ENCODE results near the gene FHL5.

The FHL5 gene

DNA sequence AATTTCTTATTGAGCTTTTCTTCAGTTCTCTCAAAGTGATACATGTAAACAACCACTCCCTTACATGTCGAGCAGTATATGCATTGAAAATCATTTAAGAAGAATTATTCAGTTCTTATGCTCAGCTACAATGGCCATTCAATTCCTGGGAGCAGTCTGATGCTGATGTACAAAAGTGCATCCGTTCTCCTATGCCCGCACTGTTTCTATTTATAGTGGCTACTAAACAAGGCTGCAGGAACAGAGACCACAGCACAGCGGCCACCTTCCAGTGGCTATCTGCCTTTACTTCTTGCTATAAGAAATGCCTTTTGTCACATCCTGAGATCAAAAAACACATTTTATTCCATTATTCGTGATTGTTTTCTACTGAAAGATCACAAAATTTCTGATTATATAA is 82.2 kb downstream of the FHL5 start:
- H3K9me3 Mint-ChIP-seq = no peaks in the 10 kb centered on the region
- no peak overlapping the region for H3K27ac Mint-ChIP-seq
- no peaks in the 10 kb centered on the region for H3K4me1 Mint-ChIP-seq
- no peaks in the 10 kb centered on the region for H3K36me3 Mint-ChIP-seq
- H3K27me3 Mint-ChIP-seq = peaks cover 12% of the 10 kb centered on the region
- H3K4me3 Mint-ChIP-seq = no peak overlapping the region

DNA sequence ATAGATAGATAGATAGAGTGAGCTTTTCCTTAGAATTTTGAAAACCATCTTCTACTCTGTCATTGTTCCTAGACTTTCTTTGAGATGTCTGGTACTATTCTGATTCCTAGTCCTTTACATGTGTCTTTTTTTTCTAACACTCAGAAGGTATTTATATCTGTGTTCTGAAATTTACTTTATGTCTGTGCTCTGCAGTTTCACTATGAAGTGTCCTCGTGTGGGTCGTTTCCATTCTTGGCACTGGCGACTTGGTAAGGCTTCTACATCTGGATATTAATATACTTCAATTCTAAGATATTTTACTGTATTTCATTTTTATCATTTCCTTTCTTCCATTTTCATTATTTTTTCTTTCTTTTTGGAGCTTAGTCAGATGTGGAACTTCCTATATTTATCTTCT is 87.0 kb downstream of the FHL5 start:
- Mint-ChIP-seq H3K27ac (no peak overlapping the region), H3K36me3 (no peaks in the 10 kb centered on the region), H3K9me3 (no peaks in the 10 kb centered on the region), H3K4me3 (no peak overlapping the region), H3K4me1 (no peaks in the 10 kb centered on the region), H3K27me3 (peaks cover 12% of the 10 kb centered on the region)

DNA sequence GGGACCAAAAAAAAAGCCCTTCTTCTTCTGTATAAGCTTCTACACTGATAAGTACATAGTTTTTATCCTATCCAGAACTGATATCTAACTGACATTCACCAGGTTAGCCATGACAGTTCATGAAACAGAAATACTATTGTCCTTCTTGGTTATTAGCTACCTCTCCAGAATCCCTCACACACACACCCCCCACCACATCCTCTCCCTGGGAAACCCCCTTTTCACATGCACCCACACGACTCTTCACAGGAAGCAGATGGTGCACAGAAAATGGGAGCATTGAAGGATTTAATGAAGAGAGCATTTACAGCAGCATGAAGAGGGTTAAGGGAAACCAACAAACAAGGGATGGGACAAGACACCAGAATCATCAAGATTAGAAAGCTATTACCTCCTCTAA is 88.9 kb downstream of the FHL5 start:
- Mint-ChIP-seq H3K27ac (no peak overlapping the region), H3K27me3 (peaks cover 13% of the 10 kb centered on the region), H3K4me3 (no peak overlapping the region), H3K9me3 (no peaks in the 10 kb centered on the region), H3K36me3 (no peaks in the 10 kb centered on the region), H3K4me1 (no peaks in the 10 kb centered on the region)

DNA sequence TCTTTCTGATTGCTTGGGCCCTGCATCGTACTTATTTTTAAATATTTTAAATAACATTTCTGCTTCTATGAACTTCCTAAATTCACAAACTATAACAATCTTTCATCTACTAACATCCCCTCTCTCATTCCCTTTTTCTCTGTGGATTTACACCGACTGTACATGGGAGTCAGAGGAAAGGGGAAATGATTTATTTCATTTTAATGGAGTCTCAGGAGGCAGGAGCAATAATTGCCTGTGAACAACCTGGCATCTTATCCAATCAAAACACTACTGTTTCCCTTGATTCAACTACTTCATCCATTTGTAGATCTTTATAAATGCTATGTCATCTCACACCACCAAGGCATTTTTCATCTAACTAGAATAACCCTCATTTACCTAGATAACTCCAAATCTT is 89.6 kb downstream of the FHL5 start:
- H3K36me3 Mint-ChIP-seq = no peaks in the 10 kb centered on the region
- no peaks in the 10 kb centered on the region for H3K4me1 Mint-ChIP-seq
- peaks cover 15% of the 10 kb centered on the region for H3K27me3 Mint-ChIP-seq
- no peak overlapping the region for H3K27ac Mint-ChIP-seq
- no peaks in the 10 kb centered on the region for H3K9me3 Mint-ChIP-seq
- H3K4me3 Mint-ChIP-seq = no peak overlapping the region

DNA sequence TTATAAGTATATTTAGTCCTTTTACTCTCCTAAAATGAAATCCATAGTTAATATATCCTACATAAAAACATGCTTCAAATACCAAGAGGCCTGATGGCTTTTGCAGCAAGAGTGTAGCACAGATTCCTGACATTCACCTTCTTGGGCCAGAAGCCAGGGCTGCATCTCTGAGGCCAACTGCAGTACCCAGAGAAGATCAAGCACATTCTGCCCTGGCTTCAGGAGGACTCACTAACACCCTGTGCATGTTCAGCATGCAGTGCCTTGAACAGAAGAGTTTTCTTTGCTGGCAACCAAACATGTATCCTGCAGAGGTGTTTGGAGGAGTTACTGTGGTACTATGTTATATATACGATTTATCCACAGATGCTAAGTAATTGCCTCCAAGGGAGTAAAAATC is 90.3 kb downstream of the FHL5 start:
- Mint-ChIP-seq H3K27me3 (peaks cover 15% of the 10 kb centered on the region), H3K4me3 (no peak overlapping the region), H3K27ac (no peak overlapping the region), H3K9me3 (no peaks in the 10 kb centered on the region), H3K36me3 (no peaks in the 10 kb centered on the region), H3K4me1 (no peaks in the 10 kb centered on the region)

DNA sequence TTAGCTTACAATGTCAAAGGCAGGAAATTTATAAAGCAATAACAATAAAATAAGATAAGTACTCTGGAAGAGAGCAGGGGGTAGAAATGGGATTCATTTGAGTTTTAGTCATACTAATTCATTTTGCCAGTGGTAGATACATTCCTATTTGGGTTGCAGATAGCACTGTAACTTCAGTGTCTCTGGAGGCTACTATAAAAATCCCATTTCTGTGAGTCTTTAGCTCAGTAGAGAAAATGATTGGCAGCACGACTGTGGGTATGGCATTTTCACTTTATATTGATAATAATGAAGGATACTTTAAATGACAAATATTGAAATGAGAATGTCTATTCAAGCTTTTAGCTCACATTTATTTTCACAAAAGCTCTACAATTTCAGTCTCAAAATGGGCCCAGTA is 93.6 kb downstream of the FHL5 start:
- no peaks in the 10 kb centered on the region for H3K4me1 Mint-ChIP-seq
- peaks cover 6% of the 10 kb centered on the region for H3K9me3 Mint-ChIP-seq
- no peaks in the 10 kb centered on the region for H3K36me3 Mint-ChIP-seq
- H3K4me3 Mint-ChIP-seq = no peak overlapping the region
- H3K27ac Mint-ChIP-seq = no peak overlapping the region
- H3K27me3 Mint-ChIP-seq = peaks cover 19% of the 10 kb centered on the region

DNA sequence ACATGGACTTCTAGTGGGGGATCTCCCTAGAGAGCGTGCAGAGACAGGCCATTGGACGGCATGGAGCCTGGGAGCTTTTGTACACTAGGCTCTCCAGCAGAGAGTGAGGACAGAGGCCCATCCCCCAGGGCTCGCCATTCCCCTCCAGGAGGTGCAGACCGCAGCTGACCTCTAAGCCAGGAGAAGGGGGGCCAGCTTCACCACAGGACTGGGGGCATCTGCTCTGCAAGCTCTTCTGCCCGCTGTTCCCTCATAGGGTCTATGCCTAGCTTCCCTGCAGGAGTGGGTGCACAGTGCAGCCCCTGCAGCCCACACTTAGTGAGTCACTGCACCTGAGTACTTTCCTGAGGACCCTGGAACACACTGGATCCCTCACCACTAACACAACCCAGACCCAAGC is 94.4 kb downstream of the FHL5 start:
- Mint-ChIP-seq H3K27ac (no peak overlapping the region), H3K9me3 (peaks cover 8% of the 10 kb centered on the region), H3K4me1 (no peaks in the 10 kb centered on the region), H3K27me3 (peaks cover 20% of the 10 kb centered on the region), H3K36me3 (no peaks in the 10 kb centered on the region), H3K4me3 (no peak overlapping the region)

DNA sequence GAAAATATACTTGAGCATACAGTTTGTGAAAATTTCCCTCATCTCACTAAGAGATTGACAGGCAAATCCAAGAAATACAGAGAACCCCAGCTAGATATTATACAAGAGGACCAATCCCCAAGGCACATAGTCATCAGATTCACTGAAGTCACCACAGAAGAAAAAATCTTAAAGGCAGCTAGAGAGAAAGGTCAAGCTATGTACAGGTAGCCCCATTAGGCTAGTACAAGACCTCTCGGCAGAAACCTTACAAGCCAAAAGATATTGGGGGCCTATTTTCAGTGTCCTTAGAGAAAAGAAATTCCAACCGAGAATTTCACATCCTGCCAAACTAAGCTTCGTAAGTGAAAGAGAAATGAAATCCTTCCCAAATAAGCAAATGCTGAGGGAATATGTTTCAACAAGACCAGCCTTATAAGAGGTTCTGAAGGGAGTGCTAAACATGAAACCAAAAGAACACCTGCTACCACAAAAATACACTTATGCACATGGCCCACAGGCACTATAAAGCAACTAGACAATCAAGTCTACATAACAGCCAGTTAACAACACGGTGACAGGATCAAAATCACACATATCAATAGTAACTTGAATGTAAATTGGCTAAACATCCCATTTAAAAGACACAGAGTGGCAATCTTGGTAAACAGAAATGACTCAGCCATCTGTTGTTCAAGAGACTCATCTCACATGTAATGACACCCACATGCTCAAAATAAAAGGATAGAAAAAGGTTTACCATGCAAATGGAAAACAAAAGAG is 96.3 kb downstream of the FHL5 start:
- Mint-ChIP-seq H3K36me3 (peaks cover 1% of the 10 kb centered on the region), H3K27ac (no peak overlapping the region), H3K27me3 (peaks cover 20% of the 10 kb centered on the region), H3K4me1 (no peaks in the 10 kb centered on the region), H3K9me3 (peaks cover 8% of the 10 kb centered on the region), H3K4me3 (no peak overlapping the region)

Data from activated naive CD4-positive, alpha-beta T cell treated with anti-CD3 and anti-CD28 coated beads, Interleukin-2, amount 50 U/mL, for 24 hours (primary cell).